ENCODE measurements around the gene NDUFB6. TPM values are rescaled to one million over a fixed set of nuclear protein-coding genes. Genes with fewer than 3 reads are reported as not detected.
"Not testable (repeated sequence)": the region's sequence is repeated elsewhere in the genome, so short reads cannot be mapped to it uniquely, and the experiment has no call there.

Gene NDUFB6
- total RNA-seq, 1 donor from 2014 or later: 43.4 TPM

- no peak overlapping the region for H3K4me3 Mint-ChIP-seq (ENCODE audit: unreplicated experiment)
- no peaks in the 10 kb centered on the region for H3K27me3 Mint-ChIP-seq (ENCODE audit: low read depth)
- no peak for DNase-seq (ENCODE audit: low spot score)
Observed at GRCh38 chr9:32554107-32554506, 18.9 kb downstream of the NDUFB6 start.

GRCh38 chr9:32552172-32552872 lies 20.6 kb downstream of the NDUFB6 start, which contains the start of the genes SMIM27 and TOPORS:
SMIM27 (plus strand) TSS chr9:32552327; CDS start chr9:32552435, 108 bp downstream.
TOPORS (minus strand) TSS chr9:32552586; CDS start chr9:32552436, 150 bp downstream.
- Mint-ChIP-seq H3K9me3 (ENCODE audit: low read depth) (no peaks in the 10 kb centered on the region), H3K27me3 (ENCODE audit: low read depth) (no peaks in the 10 kb centered on the region), H3K4me1 (ENCODE audit: low read depth) (peaks cover 31% of the 10 kb centered on the region)

More at GRCh38 chr9:32554107-32554506, 18.9 kb downstream of the NDUFB6 start:
- peaks cover 4% of the 10 kb centered on the region for H3K36me3 Mint-ChIP-seq (ENCODE audit: low read depth)
- TF ChIP-seq CTCF (IDR thresholded peaks at IDR 0.05): no peak
- no peak overlapping the region for H3K27ac Mint-ChIP-seq (ENCODE audit: unreplicated experiment)
- H3K4me1 Mint-ChIP-seq (ENCODE audit: low read depth): peaks cover 21% of the 10 kb centered on the region
- no peaks in the 10 kb centered on the region for H3K9me3 Mint-ChIP-seq (ENCODE audit: low read depth)

GRCh38 chr9:32551276-32552051 lies 21.5 kb downstream of the NDUFB6 start:
- Mint-ChIP-seq H3K36me3 (ENCODE audit: low read depth) (peaks cover 7% of the 10 kb centered on the region), H3K9me3 (ENCODE audit: low read depth) (no peaks in the 10 kb centered on the region), H3K4me1 (ENCODE audit: low read depth) (peaks cover 32% of the 10 kb centered on the region), H3K27me3 (ENCODE audit: low read depth) (no peaks in the 10 kb centered on the region), H3K4me3 (ENCODE audit: unreplicated experiment) (peak overlapping the region; percentile 98), H3K27ac (ENCODE audit: unreplicated experiment) (peak overlapping the region; percentile 97)
- no peak for TF ChIP-seq CTCF (IDR thresholded peaks at IDR 0.05)
- DNase-seq (ENCODE audit: low spot score): no peak

More at GRCh38 chr9:32552172-32552872, 20.6 kb downstream of the NDUFB6 start, which contains the start of the genes SMIM27 and TOPORS:
- peak; percentile 10 for TF ChIP-seq CTCF (IDR thresholded peaks at IDR 0.05)
- H3K4me3 Mint-ChIP-seq (ENCODE audit: unreplicated experiment): peak within 1 kb of the TSS; percentile 98
- H3K36me3 Mint-ChIP-seq (ENCODE audit: low read depth): peaks cover 7% of the 10 kb centered on the region
- DNase-seq (ENCODE audit: low spot score): peak; percentile 95
- peak within 1 kb of the TSS; percentile 97 for H3K27ac Mint-ChIP-seq (ENCODE audit: unreplicated experiment)

- peak; percentile 97 for DNase-seq (ENCODE audit: low spot score)
- no peaks in the 10 kb centered on the region for H3K27me3 Mint-ChIP-seq (ENCODE audit: low read depth)
- no peaks in the 10 kb centered on the region for H3K9me3 Mint-ChIP-seq (ENCODE audit: low read depth)
- H3K4me3 Mint-ChIP-seq (ENCODE audit: unreplicated experiment): peak overlapping the region; percentile 98
- peaks cover 35% of the 10 kb centered on the region for H3K4me1 Mint-ChIP-seq (ENCODE audit: low read depth)
- peak overlapping the region; percentile 97 for H3K27ac Mint-ChIP-seq (ENCODE audit: unreplicated experiment)
- H3K36me3 Mint-ChIP-seq (ENCODE audit: low read depth): peaks cover 7% of the 10 kb centered on the region
- TF ChIP-seq CTCF (IDR thresholded peaks at IDR 0.05): peak; percentile 31
Observed at GRCh38 chr9:32550562-32551275, 22.2 kb downstream of the NDUFB6 start.

GRCh38 chr9:32550150-32550561 lies 22.8 kb downstream of the NDUFB6 start:
- H3K9me3 Mint-ChIP-seq (ENCODE audit: low read depth): no peaks in the 10 kb centered on the region
- H3K27ac Mint-ChIP-seq (ENCODE audit: unreplicated experiment): peak overlapping the region; percentile 89
- H3K4me1 Mint-ChIP-seq (ENCODE audit: low read depth): peaks cover 36% of the 10 kb centered on the region
- TF ChIP-seq CTCF (IDR thresholded peaks at IDR 0.05): peak; percentile 48
- H3K36me3 Mint-ChIP-seq (ENCODE audit: low read depth): peaks cover 7% of the 10 kb centered on the region
- DNase-seq (ENCODE audit: low spot score): no peak
- no peaks in the 10 kb centered on the region for H3K27me3 Mint-ChIP-seq (ENCODE audit: low read depth)
- H3K4me3 Mint-ChIP-seq (ENCODE audit: unreplicated experiment): peak overlapping the region; percentile 98

GRCh38 chr9:32548213-32548612 lies 24.7 kb downstream of the NDUFB6 start:
- Mint-ChIP-seq H3K36me3 (ENCODE audit: low read depth) (peaks cover 11% of the 10 kb centered on the region), H3K4me1 (ENCODE audit: low read depth) (peaks cover 30% of the 10 kb centered on the region)
- H3K27ac Mint-ChIP-seq (ENCODE audit: unreplicated experiment); H3K4me3 Mint-ChIP-seq (ENCODE audit: unreplicated experiment); DNase-seq (ENCODE audit: low spot score); H3K27me3 Mint-ChIP-seq (ENCODE audit: low read depth); H3K9me3 Mint-ChIP-seq (ENCODE audit: low read depth): not testable (repeated sequence)

All from chondrocyte (in vitro differentiated cells).